ENCODE data around the gene HSBP1L1. TPM values are rescaled to one million over a fixed set of nuclear protein-coding genes. Genes with fewer than 3 reads are reported as not detected.

The HSBP1L1 gene
- total RNA-seq, 1 donor from 2014 or later, result 10.0 TPM

Other genes with a start within 250 kb of the HSBP1L1 start
- not detected in 2 replicates for gene KCNG2, start 166.7 kb upstream of the HSBP1L1 start, total RNA-seq
- 49.2 and 54.6 TPM in 2 replicates for gene SLC66A2, start 13.0 kb upstream of the HSBP1L1 start, total RNA-seq
- gene TXNL4A, start 23.9 kb downstream of the HSBP1L1 start, total RNA-seq, result 190 and 198 TPM in 2 replicates
- 48.5 and 50.3 TPM in 2 replicates for gene RBFA, start 69.8 kb downstream of the HSBP1L1 start, total RNA-seq
- gene ADNP2, start 144.6 kb downstream of the HSBP1L1 start, total RNA-seq, result 29.0 TPM in 2 replicates

Data from activated T-helper 1 cell treated with anti-CD3 and anti-CD28 coated beads, Interleukin-12 subunit alpha, Interleukin-12 subunit beta, Interleukin-2, Interleukin-4 antibody, amounts not matched to agents 30 ng/mL and 10 ng/mL and 1 ng/mL, durations not matched to agents 14 hours and 24 hours and 36 hours (primary cell).